NCI-H2081 (cell line): ENCODE results near the gene TEX47.

Experiments used
- DNase-seq, 2 experiments: peaks; one replicate each; lab custom pipeline; 2025; lab: John Stamatoyannopoulos, UW

TEX47 gene

DNA sequence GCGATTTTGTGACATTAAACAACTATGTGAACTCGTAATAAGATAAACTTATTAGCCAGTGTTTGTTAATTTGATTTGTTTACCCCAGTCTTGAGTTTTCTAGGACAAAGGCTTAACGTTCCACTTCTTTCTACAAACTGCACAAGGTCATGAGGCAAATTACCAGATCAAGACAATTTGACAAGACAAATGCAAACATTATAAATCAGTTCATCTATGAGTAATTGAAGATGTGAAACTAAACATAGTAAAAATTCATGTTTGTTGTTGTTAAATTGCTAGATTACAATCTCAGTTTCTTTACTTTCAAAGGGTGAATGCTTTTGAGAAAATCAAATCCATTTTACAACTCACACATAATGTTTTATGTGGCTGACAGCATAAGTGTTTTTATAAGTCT is 49.4 kb downstream of the TEX47 start:
- no peak for DNase-seq
